ENCODE results near the gene GTF2H1.

DNA sequence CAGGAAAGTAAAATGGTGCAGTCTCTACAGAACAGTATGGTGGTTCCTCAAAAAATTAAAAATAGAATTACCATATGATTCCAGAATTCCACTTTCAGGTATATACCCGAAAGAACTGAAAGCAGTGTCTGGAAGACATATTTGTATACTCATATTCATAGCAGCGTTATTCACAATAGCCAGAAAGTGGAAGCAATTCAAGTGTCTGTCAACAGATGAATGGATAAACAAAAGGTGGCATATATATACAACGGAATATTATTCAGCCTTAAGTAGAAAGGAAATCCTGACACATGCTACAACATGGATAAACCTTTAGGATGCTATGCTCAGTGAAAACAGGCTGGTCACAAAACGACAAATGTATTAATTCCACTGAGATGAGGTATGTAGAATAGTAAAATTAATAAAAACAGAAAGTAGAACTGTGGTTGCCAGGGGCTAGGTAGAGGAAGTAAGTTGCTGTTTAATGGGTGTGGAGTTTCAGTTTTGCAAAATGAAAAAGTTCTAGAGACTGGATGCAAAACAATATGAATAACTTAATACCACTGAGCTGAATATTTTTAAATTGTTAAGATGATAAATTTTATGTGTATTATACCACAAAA, 41.8 kb upstream of the GTF2H1 start:
- TF ChIP-seq CTCF (IDR thresholded peaks at IDR 0.05) = no peak
- no peak for TF ChIP-seq POLR2A (IDR thresholded peaks at IDR 0.05)
